ENCODE data around the gene CRLF2.

GRCh38 chrX:1244164-1245076, 32.0 kb upstream of the CRLF2 start:
- TF ChIP-seq, protein P1, sequence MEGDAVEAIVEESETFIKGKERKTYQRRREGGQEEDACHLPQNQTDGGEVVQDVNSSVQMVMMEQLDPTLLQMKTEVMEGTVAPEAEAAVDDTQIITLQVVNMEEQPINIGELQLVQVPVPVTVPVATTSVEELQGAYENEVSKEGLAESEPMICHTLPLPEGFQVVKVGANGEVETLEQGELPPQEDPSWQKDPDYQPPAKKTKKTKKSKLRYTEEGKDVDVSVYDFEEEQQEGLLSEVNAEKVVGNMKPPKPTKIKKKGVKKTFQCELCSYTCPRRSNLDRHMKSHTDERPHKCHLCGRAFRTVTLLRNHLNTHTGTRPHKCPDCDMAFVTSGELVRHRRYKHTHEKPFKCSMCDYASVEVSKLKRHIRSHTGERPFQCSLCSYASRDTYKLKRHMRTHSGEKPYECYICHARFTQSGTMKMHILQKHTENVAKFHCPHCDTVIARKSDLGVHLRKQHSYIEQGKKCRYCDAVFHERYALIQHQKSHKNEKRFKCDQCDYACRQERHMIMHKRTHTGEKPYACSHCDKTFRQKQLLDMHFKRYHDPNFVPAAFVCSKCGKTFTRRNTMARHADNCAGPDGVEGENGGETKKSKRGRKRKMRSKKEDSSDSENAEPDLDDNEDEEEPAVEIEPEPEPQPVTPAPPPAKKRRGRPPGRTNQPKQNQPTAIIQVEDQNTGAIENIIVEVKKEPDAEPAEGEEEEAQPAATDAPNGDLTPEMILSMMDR (IDR thresholded peaks at IDR 0.05) = no peak
- TF ChIP-seq POLR2A (IDR thresholded peaks at IDR 0.05) = no peak

All from lower leg skin (tissue), 3 donors.